GOT3 (cell line): ENCODE results near the gene RABGGTA.

Source experiments
- DNase-seq: peaks from one replicate; lab custom pipeline; 2025; ENCODE audit warnings: mixed read lengths; lab: John Stamatoyannopoulos, UW

RABGGTA gene

GRCh38 chr14:24271134-24271833 lies at the start of gene RABGGTA:
RABGGTA (minus strand) TSS chr14:24271597; CDS start chr14:24271115, 482 bp downstream.
- peak; percentile 16 for DNase-seq

DNA sequence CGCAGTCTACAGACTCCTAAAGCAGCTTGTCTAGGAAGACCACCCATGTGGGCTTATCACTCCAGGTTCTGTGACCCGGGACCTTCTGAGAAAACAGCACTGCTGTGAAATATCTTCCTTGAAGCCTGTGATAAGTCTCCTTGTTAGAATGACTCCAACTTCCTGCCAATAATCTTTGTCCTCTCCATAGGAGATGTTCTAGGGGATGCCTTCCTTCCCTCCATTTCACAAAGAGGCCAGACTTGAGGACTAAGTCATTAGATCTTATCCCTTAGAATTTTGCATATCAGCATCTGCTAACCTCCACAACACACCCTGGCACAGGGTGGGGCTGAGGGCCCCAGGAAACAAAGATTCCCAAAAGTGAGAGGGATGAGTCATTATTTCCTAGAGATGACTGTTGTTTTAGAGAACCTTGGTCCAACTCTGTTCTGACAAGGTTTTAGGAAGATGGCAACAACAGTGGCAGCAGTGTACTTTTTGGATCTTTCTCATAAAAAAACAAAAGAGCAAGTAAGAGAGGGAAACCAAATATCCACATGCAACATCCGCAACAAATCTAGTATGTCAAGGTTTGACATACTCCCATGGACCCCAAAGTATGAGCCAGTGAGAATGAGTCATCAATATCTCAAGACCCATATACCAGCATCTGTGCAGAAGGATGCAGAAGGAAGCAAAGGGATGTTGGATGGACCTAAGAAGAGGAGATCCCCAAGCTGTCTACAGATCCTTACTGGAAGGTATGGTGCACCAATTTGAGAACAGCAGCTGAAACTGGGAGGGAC lies 45.9 kb upstream of the RABGGTA start:
- DNase-seq = no peak

DNA sequence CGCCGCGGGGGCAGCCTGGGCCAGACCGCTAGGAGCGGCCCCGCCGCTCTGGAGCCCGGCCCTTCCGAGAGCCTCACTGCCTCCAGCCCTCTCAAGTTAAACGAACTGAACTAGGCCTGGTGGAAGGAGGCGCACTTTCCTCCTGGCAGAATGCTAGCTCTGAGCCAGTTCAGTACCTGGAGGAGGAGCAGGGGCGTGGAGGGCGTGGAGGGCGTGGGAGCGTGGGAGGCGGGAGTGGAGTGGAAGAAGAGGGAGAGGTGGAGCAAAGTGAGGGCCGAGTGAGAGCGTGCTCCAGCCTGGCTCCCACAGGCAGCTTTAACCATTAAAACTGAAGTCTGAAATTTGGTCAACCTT lies 45.2 kb upstream of the RABGGTA start:
- no peak for DNase-seq

- no peak for DNase-seq
Measured at GRCh38 chr14:24315807-24316596, 44.6 kb upstream of the RABGGTA start.

DNA sequence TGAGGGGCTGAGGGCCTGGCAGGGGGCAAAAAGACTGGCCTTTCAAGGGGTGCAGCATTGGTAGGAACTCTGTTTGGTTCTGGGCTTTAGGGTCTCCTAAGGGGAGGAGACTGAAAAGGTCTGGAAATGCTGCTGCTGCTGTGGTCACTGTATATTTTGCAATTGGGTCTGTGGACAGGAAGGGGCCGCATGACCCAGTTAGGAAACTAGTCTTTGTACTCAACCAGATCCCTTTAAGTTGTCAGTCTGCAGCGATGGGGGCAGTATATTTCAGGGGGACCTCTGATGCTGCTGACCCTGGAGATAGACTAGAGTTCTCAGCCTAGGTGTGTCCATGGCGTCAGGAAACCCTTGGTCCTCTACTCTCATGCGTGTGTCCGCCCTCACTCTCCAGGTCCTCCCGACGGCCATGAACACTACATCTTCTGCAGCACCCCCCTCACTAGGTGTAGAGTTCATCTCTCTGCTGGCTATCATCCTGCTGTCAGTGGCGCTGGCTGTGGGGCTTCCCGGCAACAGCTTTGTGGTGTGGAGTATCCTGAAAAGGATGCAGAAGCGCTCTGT lies 43.9 kb upstream of the RABGGTA start:
- DNase-seq = no peak

DNA sequence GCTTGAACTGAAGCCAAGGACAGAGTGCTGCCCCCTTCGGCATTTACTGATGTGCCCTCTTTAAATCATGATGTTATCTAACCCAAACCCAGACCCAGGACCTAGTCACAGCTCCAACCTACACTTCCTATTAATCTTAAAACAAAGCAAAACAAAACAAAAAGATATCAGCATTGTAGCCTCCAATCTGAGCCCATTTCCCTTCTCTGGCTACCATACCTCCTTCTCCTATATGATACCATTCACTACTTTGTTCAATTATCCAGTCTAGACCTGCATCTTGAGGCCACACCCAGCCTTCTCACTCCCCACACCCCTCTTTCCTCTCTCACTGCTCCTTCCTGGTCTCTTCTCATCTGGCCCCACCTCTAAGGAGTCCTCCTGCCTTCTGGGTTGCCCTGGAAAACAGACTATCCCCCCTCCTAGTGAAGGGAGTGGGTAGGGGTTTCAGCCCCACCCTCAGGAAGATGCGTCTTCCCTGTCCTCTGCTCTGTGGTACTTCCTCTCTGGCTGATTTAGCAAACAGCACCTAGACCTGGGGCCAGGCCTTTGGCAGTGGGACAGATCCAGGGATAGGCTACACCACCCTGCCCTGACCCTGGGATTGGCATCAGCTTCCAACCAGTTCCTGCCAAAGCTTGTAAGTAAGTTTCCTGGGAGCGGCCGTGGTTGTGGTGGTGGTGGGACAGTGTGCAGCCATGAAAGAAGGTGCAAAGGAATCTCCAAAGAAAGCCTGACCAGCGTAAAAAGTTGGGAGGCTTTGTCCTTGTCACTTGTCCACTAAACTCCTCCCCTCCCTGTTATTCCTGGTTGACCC lies 43.2 kb upstream of the RABGGTA start:
- no peak for DNase-seq

GRCh38 chr14:24313913-24314312 lies 42.5 kb upstream of the RABGGTA start:
- no peak for DNase-seq

GRCh38 chr14:24312736-24313507 lies 41.5 kb upstream of the RABGGTA start:
- no peak for DNase-seq

- DNase-seq = no peak
Measured at GRCh38 chr14:24311837-24312615, 40.6 kb upstream of the RABGGTA start.

GRCh38 chr14:24310646-24311604 lies 39.5 kb upstream of the RABGGTA start, which contains the start of gene LTB4R:
LTB4R (plus strand) TSS chr14:24311502; CDS start chr14:24315652, 4,150 bp downstream.
- peak; percentile 28 for DNase-seq

DNA sequence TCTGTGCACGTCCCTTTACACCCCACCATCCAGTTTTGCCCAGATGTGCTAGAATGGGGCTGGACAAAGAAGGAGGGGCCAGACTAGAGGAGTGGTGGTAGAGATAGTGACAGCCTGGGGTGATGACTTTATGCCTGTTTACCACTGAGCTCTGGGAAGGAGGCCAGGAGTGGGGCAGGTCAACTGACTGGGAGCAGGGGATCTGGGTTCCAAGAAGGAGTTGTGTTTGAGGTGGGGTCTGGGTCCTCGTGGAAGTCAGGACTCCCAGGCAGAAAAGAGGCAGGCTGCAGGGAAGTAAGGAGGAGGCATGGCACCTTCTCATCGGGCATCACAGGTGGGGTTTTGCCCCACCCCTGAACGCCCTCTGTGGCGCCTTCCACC lies 38.9 kb upstream of the RABGGTA start:
- no peak for DNase-seq

DNA sequence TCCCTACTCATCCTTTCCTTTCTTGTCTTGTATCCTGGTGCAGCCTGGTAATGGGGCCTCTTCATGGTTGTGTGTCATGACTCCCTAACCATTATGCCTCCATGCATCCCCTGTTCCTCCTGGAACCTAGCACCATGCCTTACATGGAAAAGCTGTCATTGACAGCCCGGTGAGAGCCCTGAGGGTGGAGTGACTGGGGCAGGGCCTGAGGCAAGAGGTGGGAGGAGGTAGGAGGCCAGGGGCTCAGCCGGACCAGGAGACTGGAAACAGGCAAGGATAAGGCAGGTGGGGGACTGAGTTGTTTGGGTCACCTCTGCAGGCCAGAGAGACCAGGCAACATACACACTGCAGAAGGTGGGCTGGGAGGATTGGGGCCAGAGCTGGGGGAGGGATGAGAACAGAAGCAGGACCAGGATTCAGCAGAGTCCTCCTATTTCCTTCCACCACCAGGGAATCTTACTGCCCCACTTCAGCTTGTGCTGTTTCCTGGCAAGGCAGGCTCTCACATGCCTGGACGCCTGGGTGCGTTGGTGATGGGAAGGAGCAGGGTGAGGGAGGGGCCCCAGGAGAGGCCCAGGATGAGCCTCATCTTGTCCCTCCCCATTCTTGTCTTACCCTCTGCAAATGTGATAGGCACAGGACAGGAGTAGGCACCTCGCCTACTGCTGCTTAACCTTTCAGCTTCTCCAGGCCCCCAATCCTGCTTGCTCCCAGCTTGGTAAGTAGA lies 38.3 kb upstream of the RABGGTA start, which contains the start of gene LTB4R2:
Gene LTB4R2 (plus strand): TSS at position 603 of the 727 bp plus-strand sequence. CDS start 525 bp downstream, outside the sequence.
- no peak for DNase-seq

DNA sequence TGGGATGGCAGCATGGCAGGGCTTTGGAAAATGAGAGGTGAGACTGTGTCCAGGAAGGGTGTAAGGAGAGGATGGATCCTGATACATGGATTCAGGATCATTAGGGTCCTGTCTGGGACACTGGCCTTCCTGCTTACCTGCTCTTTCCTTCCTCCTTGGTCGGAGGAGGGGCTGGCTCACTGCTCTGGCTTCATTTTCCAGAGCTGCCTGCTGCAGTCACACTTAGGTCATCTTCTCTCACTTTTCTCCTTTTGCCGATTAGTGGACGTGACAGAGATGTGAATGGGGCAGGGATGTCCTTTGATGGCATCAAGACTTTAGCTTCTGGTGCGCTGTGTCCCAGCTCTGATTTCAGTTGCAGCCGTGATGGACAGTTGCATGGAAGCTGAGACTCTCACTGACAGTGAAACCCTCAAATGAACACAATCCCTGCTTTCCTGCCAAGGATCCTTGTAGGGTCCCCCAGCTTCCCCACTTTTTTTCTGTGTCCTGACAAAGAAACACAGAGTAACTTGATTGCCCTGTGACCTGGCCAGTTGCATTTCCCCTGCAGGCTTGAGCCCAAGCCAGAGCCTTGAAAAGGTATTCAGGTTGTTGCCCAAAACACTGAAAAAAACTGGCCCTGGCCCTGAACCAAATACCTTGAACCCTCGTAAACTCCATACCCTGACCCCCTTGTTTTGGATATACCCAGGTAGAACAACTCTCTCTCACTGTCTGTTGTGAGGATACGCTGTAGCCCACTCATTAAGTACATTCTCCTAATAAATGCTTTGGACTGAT lies 37.1 kb upstream of the RABGGTA start:
- no peak for DNase-seq

DNA sequence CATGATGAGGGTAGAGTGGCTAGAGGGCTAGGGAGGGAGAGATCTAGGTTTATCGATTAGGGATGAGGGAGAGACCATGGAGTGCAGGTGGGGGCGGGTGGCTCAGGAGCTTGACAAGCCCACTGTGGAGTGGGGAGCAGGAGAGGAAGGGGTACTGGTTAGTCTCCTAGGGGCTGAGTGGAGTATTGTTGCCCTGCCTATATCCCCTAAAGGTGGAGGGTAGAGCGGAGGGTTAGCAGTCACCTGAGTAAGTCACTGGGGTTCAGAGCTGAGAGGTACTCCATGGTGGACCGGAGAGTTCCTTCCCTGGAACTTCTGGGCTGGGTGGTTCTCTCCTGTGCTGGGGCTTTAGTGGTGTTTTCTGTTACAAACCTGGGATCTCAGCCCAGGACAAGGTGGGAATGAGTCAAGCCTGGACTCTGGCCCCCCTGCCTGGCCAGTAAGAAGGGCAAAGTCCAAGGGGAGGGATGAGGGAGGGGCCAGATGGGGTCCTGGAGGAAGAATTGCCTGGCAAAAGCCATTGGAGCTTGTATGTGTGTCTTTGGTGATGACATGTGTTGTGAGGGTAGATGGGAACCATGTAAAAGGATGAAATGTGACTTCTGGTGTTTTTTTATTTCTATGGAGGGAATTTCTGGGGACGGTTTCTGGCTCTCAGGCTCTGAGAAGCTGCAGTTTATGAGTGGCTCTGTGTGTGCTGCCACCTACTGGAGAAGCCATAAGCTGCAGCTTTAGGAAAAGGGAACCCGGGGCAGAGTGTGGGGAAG lies 36.4 kb upstream of the RABGGTA start, which contains the start of gene CIDEB:
Gene CIDEB (minus strand): TSS at position 403 of the 767 bp plus-strand sequence. CDS start 119 bp downstream, at position 284.
- no peak for DNase-seq

GRCh38 chr14:24307156-24307574 lies 35.8 kb upstream of the RABGGTA start:
- DNase-seq = no peak

DNA sequence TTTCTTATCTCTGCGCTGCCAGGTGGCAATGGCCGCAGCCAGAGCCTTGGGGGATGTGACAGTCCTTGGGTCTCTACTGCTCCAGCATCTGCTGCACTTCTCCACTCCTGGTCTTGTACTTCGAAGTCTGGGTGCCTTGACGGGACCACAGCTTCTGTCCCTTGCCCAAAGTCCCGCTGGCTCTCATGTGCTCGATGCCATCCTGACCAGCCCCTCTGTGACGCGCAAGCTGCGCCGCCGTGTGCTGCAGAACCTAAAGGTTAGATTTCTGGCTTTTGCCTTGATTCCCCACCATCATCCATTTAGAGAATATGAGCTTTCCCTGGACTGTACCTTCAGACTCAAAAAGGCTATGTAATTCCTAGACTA lies 32.6 kb upstream of the RABGGTA start:
- DNase-seq = no peak
